ENCODE measurements around the gene SOCS1. TPM values are rescaled to one million over a fixed set of nuclear protein-coding genes. Genes with fewer than 3 reads are reported as not detected.

SOCS1 gene
- total RNA-seq, 6 experiments from 2014 or later = 3.8 to 6.7 (median 5.9) TPM

DNA sequence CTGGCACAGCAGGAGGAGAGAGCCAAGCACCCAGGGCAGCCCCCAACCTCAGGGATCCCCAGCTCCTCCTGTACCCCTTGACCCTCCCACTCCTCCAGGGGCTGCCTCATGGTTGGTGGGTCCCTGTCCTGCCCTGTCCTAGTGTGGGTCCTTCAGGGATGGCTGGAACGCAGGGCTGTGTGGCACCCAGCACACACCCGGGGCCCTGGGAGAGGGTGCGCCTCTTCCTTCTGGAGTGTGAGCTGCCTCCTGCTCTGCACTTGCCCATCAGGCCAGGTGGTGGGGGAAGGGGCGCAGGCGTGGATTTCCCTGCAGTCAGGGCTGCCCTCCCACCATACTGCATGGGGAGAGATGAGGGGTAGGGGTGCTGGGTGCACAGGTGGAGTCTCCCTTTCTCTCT is 42.6 kb downstream of the SOCS1 start:
- Mint-ChIP-seq H3K27ac (no peak overlapping the region), H3K36me3 (ENCODE audit: low read depth) (peaks cover 12% of the 10 kb centered on the region), H3K4me1 (ENCODE audit: low read depth) (no peaks in the 10 kb centered on the region), H3K9me3 (peaks cover 21% of the 10 kb centered on the region), H3K4me3 (no peak overlapping the region), H3K27me3 (ENCODE audit: insufficient read depth) (peaks cover 1% of the 10 kb centered on the region)
- DNase-seq = no peak
- TF ChIP-seq, protein P1, sequence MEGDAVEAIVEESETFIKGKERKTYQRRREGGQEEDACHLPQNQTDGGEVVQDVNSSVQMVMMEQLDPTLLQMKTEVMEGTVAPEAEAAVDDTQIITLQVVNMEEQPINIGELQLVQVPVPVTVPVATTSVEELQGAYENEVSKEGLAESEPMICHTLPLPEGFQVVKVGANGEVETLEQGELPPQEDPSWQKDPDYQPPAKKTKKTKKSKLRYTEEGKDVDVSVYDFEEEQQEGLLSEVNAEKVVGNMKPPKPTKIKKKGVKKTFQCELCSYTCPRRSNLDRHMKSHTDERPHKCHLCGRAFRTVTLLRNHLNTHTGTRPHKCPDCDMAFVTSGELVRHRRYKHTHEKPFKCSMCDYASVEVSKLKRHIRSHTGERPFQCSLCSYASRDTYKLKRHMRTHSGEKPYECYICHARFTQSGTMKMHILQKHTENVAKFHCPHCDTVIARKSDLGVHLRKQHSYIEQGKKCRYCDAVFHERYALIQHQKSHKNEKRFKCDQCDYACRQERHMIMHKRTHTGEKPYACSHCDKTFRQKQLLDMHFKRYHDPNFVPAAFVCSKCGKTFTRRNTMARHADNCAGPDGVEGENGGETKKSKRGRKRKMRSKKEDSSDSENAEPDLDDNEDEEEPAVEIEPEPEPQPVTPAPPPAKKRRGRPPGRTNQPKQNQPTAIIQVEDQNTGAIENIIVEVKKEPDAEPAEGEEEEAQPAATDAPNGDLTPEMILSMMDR (IDR thresholded peaks at IDR 0.05) = no peak

DNA sequence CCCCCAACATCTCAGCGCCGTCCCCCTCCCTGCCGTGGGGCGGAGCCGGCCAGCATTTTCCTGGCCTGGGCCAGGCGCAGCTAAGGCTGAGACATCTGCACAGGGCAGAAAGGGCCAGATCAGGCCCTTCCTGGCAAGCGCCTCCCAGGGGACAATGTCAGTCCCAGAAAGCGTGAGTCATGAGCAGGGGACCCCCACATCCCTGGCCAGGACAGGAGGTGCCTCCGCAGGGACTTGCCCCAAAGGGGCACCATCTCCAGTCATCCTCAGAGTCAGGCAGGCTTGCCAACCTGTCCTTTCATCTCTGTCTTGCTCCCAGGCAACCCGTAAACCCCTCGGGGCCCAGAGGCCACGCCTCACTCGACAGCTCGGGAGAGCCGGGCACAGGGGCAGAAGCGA is 43.2 kb downstream of the SOCS1 start:
- no peak overlapping the region for H3K27ac Mint-ChIP-seq
- TF ChIP-seq, protein P1 (IDR thresholded peaks at IDR 0.05) = no peak
- peaks cover 21% of the 10 kb centered on the region for H3K9me3 Mint-ChIP-seq
- no peak overlapping the region for H3K4me3 Mint-ChIP-seq
- H3K36me3 Mint-ChIP-seq (ENCODE audit: low read depth) = peaks cover 8% of the 10 kb centered on the region; the same call in 1 of the 2 replicates
- H3K4me1 Mint-ChIP-seq (ENCODE audit: low read depth) = no peaks in the 10 kb centered on the region
- H3K27me3 Mint-ChIP-seq (ENCODE audit: insufficient read depth) = peaks cover 1% of the 10 kb centered on the region
- DNase-seq = no peak

DNA sequence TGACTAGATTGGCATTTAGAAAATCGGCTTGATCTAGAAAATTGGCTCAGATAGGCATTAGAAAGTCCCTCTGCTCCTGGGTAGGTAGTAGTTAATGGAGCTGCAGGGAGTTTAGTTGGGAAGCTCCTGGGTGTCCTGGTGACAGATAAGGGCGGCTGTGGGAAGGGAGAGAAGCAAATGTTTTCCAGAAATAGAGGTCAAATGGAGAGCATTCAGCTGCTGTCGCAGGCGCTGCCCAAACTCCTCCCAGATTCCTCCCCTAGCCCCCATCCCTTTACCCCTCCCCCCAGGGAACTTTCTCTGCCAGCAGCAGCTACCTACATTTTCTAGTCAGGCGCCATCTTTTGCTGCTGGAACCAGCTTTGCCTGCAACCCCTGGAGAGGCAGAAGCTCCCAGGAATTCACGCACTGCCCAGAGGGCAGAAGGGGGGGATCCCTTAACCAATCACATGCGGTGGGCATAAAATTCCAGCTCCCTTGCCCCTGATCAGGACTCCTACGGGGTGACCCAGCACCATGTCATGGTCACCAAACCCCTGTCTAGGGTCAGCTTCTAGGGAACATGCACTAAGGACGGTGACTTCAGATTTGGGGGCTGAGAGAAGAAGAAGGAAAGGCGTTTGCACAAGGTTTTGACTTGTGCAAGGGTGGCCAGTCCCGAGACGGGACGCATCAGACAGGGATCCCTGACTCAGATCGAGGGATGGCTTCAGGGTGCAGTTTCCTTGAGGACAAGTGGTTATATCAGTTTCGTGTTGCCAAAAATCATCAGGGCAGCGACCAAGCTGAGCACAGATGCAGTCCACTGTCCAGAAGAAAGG is 43.8 kb downstream of the SOCS1 start:
- no peak overlapping the region for H3K27ac Mint-ChIP-seq
- H3K4me1 Mint-ChIP-seq (ENCODE audit: low read depth) = no peaks in the 10 kb centered on the region
- TF ChIP-seq, protein P1 (IDR thresholded peaks at IDR 0.05) = no peak
- H3K27me3 Mint-ChIP-seq (ENCODE audit: insufficient read depth) = peaks cover 1% of the 10 kb centered on the region
- peaks cover 24% of the 10 kb centered on the region for H3K9me3 Mint-ChIP-seq
- no peak for DNase-seq
- no peak overlapping the region for H3K4me3 Mint-ChIP-seq
- peaks cover 8% of the 10 kb centered on the region; the same call in 1 of the 2 replicates for H3K36me3 Mint-ChIP-seq (ENCODE audit: low read depth)

DNA sequence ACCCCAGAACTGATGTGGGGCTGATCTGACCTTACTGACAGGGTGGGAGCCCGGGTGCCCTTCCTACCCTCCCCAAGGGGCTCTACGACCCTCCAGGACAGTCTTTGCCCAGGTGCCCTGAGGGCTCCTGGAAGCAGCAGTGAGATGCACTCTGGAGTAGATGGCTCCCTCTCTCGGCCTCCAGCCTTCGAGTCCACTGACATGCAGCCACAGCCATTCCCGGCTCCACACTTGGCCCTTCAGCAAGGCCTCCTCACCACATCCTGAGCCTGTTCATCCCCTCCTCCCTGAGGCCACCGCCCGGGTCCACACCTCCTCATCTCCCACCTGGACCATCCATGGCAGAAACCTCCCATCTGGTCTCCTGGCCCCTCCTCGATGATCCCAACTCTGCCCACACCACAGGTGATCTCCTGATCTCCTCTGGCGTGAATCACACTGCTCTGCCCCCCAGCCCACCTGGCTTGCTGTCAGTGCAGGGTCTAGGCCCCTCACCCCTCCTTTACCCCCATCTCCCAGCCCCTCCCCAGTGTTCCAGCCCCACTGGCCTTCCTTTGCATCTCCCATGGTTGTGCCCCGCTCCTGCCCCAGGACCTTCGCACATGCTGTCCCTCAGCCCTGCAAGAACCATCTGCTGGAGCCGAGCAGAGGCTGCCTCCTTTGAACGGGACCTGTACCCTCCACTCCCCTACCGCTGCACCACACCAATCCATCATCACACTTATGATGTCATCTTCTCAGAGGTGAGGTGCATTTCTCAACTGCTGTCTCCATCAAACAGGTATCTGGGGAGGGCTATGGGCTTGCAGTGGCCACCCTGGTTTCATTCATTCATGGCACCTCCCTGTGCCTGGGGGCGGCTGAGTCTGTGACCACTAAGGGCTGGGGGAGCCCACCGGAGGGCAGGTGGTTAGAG is 44.7 kb downstream of the SOCS1 start:
- no peak for DNase-seq
- Mint-ChIP-seq H3K27me3 (ENCODE audit: insufficient read depth) (peaks cover 1% of the 10 kb centered on the region), H3K36me3 (ENCODE audit: low read depth) (peaks cover 8% of the 10 kb centered on the region; the same call in 1 of the 2 replicates), H3K4me3 (no peak overlapping the region), H3K4me1 (ENCODE audit: low read depth) (peaks cover 6% of the 10 kb centered on the region), H3K9me3 (peaks cover 23% of the 10 kb centered on the region), H3K27ac (no peak overlapping the region)
- TF ChIP-seq, protein P1 (IDR thresholded peaks at IDR 0.05) = no peak

DNA sequence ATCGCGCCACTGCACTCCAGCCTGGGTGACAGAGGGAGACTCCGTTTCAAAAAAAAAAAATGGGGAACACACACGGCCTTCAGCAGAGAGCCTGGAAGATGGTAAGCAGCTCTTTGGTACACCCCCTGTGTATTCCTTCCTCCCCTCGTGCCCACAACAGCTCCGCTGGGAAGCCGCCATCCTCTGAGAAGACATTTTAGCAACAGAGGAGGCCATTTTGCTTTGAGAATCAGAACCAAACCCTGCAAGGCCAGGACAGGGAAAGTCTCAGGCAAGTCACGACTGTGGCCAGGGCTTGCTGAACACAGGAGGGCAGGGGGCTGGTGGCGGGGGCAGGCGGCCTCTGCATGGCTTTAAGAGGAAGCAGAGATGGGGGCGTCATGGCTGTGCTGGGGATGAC is 45.7 kb downstream of the SOCS1 start:
- peaks cover 13% of the 10 kb centered on the region for H3K9me3 Mint-ChIP-seq
- no peak overlapping the region for H3K4me3 Mint-ChIP-seq
- H3K27me3 Mint-ChIP-seq (ENCODE audit: insufficient read depth) = peaks cover 3% of the 10 kb centered on the region
- H3K4me1 Mint-ChIP-seq (ENCODE audit: low read depth) = peaks cover 12% of the 10 kb centered on the region
- no peak for DNase-seq
- H3K27ac Mint-ChIP-seq = no peak overlapping the region
- no peaks in the 10 kb centered on the region for H3K36me3 Mint-ChIP-seq (ENCODE audit: low read depth)
- TF ChIP-seq, protein P1 (IDR thresholded peaks at IDR 0.05) = no peak

Data from HFFc6 (cell line).